LHCN-M2 (cell line): ENCODE results near the gene PCSK6. TPM values are rescaled to one million over a fixed set of nuclear protein-coding genes. Genes with fewer than 3 reads are reported as not detected.
A peak's percentile ranks its signal among the peaks of the same experiment; 100 is the strongest.

Experiments used
- DNase-seq: peaks from one replicate; pipeline ENCODE4 v3.0.0-alpha.2; 2012; ENCODE audit warnings: low read depth
- total RNA-seq: library from RNA; depleted of rRNA; stranded (reverse); fragments of >200 nt; gene quantifications from 2 replicates; pipeline ENCODE4 v1.2.3, GENCODE V29; 2014

PCSK6 gene
- total RNA-seq, 1 experiment from 2014 or later: 0.52 TPM

- no peak for DNase-seq
These were observed 6.0 kb downstream of the PCSK6 start for GRCh38 chr15:101483462-101483861.

GRCh38 chr15:101482526-101483371 is 6.8 kb downstream of the PCSK6 start:
- peak; percentile 19 for DNase-seq

GRCh38 chr15:101481917-101482525 is 7.5 kb downstream of the PCSK6 start:
- DNase-seq: no peak

GRCh38 chr15:101481381-101481705 is 8.2 kb downstream of the PCSK6 start:
- DNase-seq: no peak

GRCh38 chr15:101480613-101481380 is 8.7 kb downstream of the PCSK6 start:
- DNase-seq: no peak

- no peak for DNase-seq
These were observed 9.5 kb downstream of the PCSK6 start for GRCh38 chr15:101479851-101480612.

GRCh38 chr15:101479342-101479845 is 10.1 kb downstream of the PCSK6 start:
- DNase-seq: no peak

GRCh38 chr15:101478701-101479341 is 10.7 kb downstream of the PCSK6 start:
- DNase-seq: no peak

- DNase-seq: no peak
These were observed 11.6 kb downstream of the PCSK6 start for GRCh38 chr15:101477851-101478362.

GRCh38 chr15:101476756-101477155 is 12.8 kb downstream of the PCSK6 start:
- DNase-seq: no peak

- no peak for DNase-seq
These were observed 14.5 kb downstream of the PCSK6 start for GRCh38 chr15:101474983-101475382.

- no peak for DNase-seq
These were observed 15.3 kb downstream of the PCSK6 start for GRCh38 chr15:101474233-101474632.

GRCh38 chr15:101472033-101472432 is 17.5 kb downstream of the PCSK6 start:
- DNase-seq: no peak

GRCh38 chr15:101470548-101471239 is 18.8 kb downstream of the PCSK6 start:
- no peak for DNase-seq

GRCh38 chr15:101469520-101470288 is 19.8 kb downstream of the PCSK6 start:
- no peak for DNase-seq

- no peak for DNase-seq
These were observed 23.3 kb downstream of the PCSK6 start for GRCh38 chr15:101466188-101466587.

GRCh38 chr15:101464999-101465669 is 24.4 kb downstream of the PCSK6 start:
- DNase-seq: no peak

- DNase-seq: no peak
These were observed 25.1 kb downstream of the PCSK6 start for GRCh38 chr15:101464256-101464998.
